Endothelial cell (in vitro differentiated cells): ENCODE results near the gene GHITM. TPM values are rescaled to one million over a fixed set of nuclear protein-coding genes. Genes with fewer than 3 reads are reported as not detected.

ENCODE experiments used
- DNase-seq: peaks from one replicate; pipeline ENCODE4 v3.0.0; 2021; ENCODE audit warnings: low spot score
- H3K27ac Mint-ChIP-seq: one replicate; pipeline ENCODE4 v1.8.0; 2021; ENCODE audit warnings: mixed read lengths, inconsistent platforms; ENCODE audit not compliant: unreplicated experiment
- H3K27me3 Mint-ChIP-seq: one replicate; pipeline ENCODE4 v1.8.0; 2021; ENCODE audit warnings: mild to moderate bottlenecking, moderate library complexity, mixed read lengths, inconsistent platforms; ENCODE audit not compliant: unreplicated experiment
- H3K36me3 Mint-ChIP-seq: one replicate; pipeline ENCODE4 v1.8.0; 2021; ENCODE audit warnings: mild to moderate bottlenecking, low read depth, mixed read lengths, inconsistent platforms; ENCODE audit not compliant: unreplicated experiment
- H3K4me1 Mint-ChIP-seq: one replicate; pipeline ENCODE4 v1.8.0; 2021; ENCODE audit warnings: mild to moderate bottlenecking, mixed read lengths, inconsistent platforms; ENCODE audit not compliant: unreplicated experiment
- H3K4me3 Mint-ChIP-seq: one replicate; pipeline ENCODE4 v1.8.0; 2021; ENCODE audit warnings: mild to moderate bottlenecking, mixed read lengths, inconsistent platforms; ENCODE audit not compliant: unreplicated experiment
- H3K9me3 Mint-ChIP-seq: one replicate; pipeline ENCODE4 v1.8.0; 2021; ENCODE audit warnings: mixed read lengths, inconsistent platforms; ENCODE audit not compliant: unreplicated experiment
- CTCF ChIP-seq: fragments of 200-600 bp; sonication (generic); IDR thresholded peaks from one replicate; pipeline ENCODE4 v1.5.0; 2021; ENCODE audit warnings: antibody characterized with exemption; ENCODE audit not compliant: unreplicated experiment
- total RNA-seq: library from RNA; stranded (reverse); fragmentation: NEBNext Ultra II Directional; extraction: Animal tissue kit (Norgen Biotek cat#: 25700); gene quantifications from one replicate; pipeline ENCODE4 v1.2.1, GENCODE V29; 2021; ENCODE audit not compliant: unreplicated experiment

Gene GHITM
- total RNA-seq, 1 donor from 2014 or later = 97.8 TPM

GRCh38 chr10:84184517-84184916, 45.2 kb downstream of the GHITM start:
- Mint-ChIP-seq H3K4me3 (no peak overlapping the region), H3K27me3 (peaks cover 8% of the 10 kb centered on the region), H3K36me3 (no peaks in the 10 kb centered on the region), H3K4me1 (no peaks in the 10 kb centered on the region), H3K27ac (no peak overlapping the region), H3K9me3 (no peaks in the 10 kb centered on the region)
- no peak for TF ChIP-seq CTCF
- no peak for DNase-seq

- Mint-ChIP-seq H3K27ac (no peak overlapping the region), H3K9me3 (no peaks in the 10 kb centered on the region), H3K4me1 (no peaks in the 10 kb centered on the region), H3K4me3 (no peak overlapping the region), H3K27me3 (peaks cover 8% of the 10 kb centered on the region), H3K36me3 (no peaks in the 10 kb centered on the region)
- TF ChIP-seq CTCF = no peak
- DNase-seq = no peak
These were observed 46.3 kb downstream of the GHITM start for GRCh38 chr10:84185526-84186175.

GRCh38 chr10:84188815-84189214, 49.5 kb downstream of the GHITM start:
- Mint-ChIP-seq H3K4me3 (no peak overlapping the region), H3K9me3 (no peaks in the 10 kb centered on the region), H3K36me3 (no peaks in the 10 kb centered on the region), H3K27ac (no peak overlapping the region), H3K4me1 (no peaks in the 10 kb centered on the region), H3K27me3 (peaks cover 11% of the 10 kb centered on the region)
- DNase-seq = no peak
- TF ChIP-seq CTCF = no peak

GRCh38 chr10:84190621-84191020, 51.3 kb downstream of the GHITM start:
- DNase-seq = no peak
- Mint-ChIP-seq H3K4me3 (no peak overlapping the region), H3K4me1 (no peaks in the 10 kb centered on the region), H3K27ac (no peak overlapping the region), H3K36me3 (no peaks in the 10 kb centered on the region), H3K9me3 (no peaks in the 10 kb centered on the region), H3K27me3 (peaks cover 11% of the 10 kb centered on the region)
- TF ChIP-seq CTCF = no peak

GRCh38 chr10:84191106-84191505, 51.8 kb downstream of the GHITM start:
- H3K4me3 Mint-ChIP-seq = no peak overlapping the region
- H3K27me3 Mint-ChIP-seq = peaks cover 11% of the 10 kb centered on the region
- H3K9me3 Mint-ChIP-seq = no peaks in the 10 kb centered on the region
- TF ChIP-seq CTCF = no peak
- no peak for DNase-seq
- no peaks in the 10 kb centered on the region for H3K36me3 Mint-ChIP-seq
- no peak overlapping the region for H3K27ac Mint-ChIP-seq
- H3K4me1 Mint-ChIP-seq = no peaks in the 10 kb centered on the region
